ENCODE measurements around the gene TNRC6B. TPM values are rescaled to one million over a fixed set of nuclear protein-coding genes. Genes with fewer than 3 reads are reported as not detected.

TNRC6B gene
- total and polyA plus RNA-seq, 2 donors from 2014 or later: 2.7 to 63.2 TPM

GRCh38 chr22:40313007-40313406, 135.3 kb downstream of the TNRC6B start:
- H3K9me3 ChIP-seq (ENCODE audit: control insufficient read depth in 2 of 3, insufficient read depth in 1 of 3, low read length in 3 of 3): no peaks in the 10 kb centered on the region
- DNase-seq: no peak
- intact Hi-C loops (cut with DNase I): no loop called here
- FAIRE-seq: no peak
- H3K4me3 ChIP-seq (ENCODE audit: low read length in 3 of 3): no peak overlapping the region
- H3K4me1 ChIP-seq (ENCODE audit: control insufficient read depth in 2 of 3, insufficient read depth in 2 of 3, low read depth in 1 of 3, low read length in 3 of 3): no peaks in the 10 kb centered on the region
- TF ChIP-seq CTCF (IDR thresholded peaks at IDR 0.05; ENCODE audit: borderline replicate concordance, extremely low read depth, insufficient read depth): no peak
- H3K36me3 ChIP-seq (ENCODE audit: control insufficient read depth in 2 of 3, insufficient read depth in 3 of 3, low read length in 3 of 3): peaks cover 27 to 73% (median 60%) of the 10 kb centered on the region in 3 donors
- no peak overlapping the region for H3K27ac ChIP-seq (ENCODE audit: low read depth in 2 of 2, low read length in 2 of 2)
- H3K27me3 ChIP-seq (ENCODE audit: control insufficient read depth, insufficient read depth, low read length): no peaks in the 10 kb centered on the region
- H3K9ac ChIP-seq (ENCODE audit: low read length in 3 of 3): no peak overlapping the region

GRCh38 chr22:40314041-40314440, 136.3 kb downstream of the TNRC6B start:
- Histone ChIP-seq H3K4me1 (ENCODE audit: control insufficient read depth in 2 of 3, insufficient read depth in 2 of 3, low read depth in 1 of 3, low read length in 3 of 3) (no peaks in the 10 kb centered on the region), H3K9ac (ENCODE audit: low read length in 3 of 3) (no peak overlapping the region), H3K9me3 (ENCODE audit: control insufficient read depth in 2 of 3, insufficient read depth in 1 of 3, low read length in 3 of 3) (no peaks in the 10 kb centered on the region), H3K4me3 (ENCODE audit: low read length in 3 of 3) (no peak overlapping the region), H3K27me3 (ENCODE audit: control insufficient read depth, insufficient read depth, low read length) (no peaks in the 10 kb centered on the region), H3K27ac (ENCODE audit: low read depth in 2 of 2, low read length in 2 of 2) (no peak overlapping the region), H3K36me3 (ENCODE audit: control insufficient read depth in 2 of 3, insufficient read depth in 3 of 3, low read length in 3 of 3) (peaks cover 23 to 63% (median 49%) of the 10 kb centered on the region in 3 donors)
- DNase-seq (no peak), FAIRE-seq (no peak)
- intact Hi-C loops (cut with DNase I): no loop called here
- no peak for TF ChIP-seq CTCF (IDR thresholded peaks at IDR 0.05; ENCODE audit: borderline replicate concordance, extremely low read depth, insufficient read depth)

GRCh38 chr22:40320687-40321086, 143.0 kb downstream of the TNRC6B start:
- no peak overlapping the region for H3K9ac ChIP-seq (ENCODE audit: low read length in 3 of 3)
- FAIRE-seq (no peak), DNase-seq (no peak)
- H3K36me3 ChIP-seq (ENCODE audit: control insufficient read depth in 2 of 3, insufficient read depth in 3 of 3, low read length in 3 of 3): peaks cover 8 to 37% (median 32%) of the 10 kb centered on the region in 3 donors
- intact Hi-C loops (cut with DNase I): no loop called here
- no peak overlapping the region for H3K27ac ChIP-seq (ENCODE audit: low read depth in 2 of 2, low read length in 2 of 2)
- no peak for TF ChIP-seq CTCF (IDR thresholded peaks at IDR 0.05; ENCODE audit: borderline replicate concordance, extremely low read depth, insufficient read depth)
- H3K27me3 ChIP-seq (ENCODE audit: control insufficient read depth, insufficient read depth, low read length): no peaks in the 10 kb centered on the region
- H3K4me1 ChIP-seq (ENCODE audit: control insufficient read depth in 2 of 3, insufficient read depth in 2 of 3, low read depth in 1 of 3, low read length in 3 of 3): no peaks in the 10 kb centered on the region
- H3K9me3 ChIP-seq (ENCODE audit: control insufficient read depth in 2 of 3, insufficient read depth in 1 of 3, low read length in 3 of 3): no peaks in the 10 kb centered on the region
- no peak overlapping the region for H3K4me3 ChIP-seq (ENCODE audit: low read length in 3 of 3)

- Histone ChIP-seq H3K36me3 (ENCODE audit: control insufficient read depth in 2 of 3, insufficient read depth in 3 of 3, low read length in 3 of 3) (peaks cover 8 to 30% (median 27%) of the 10 kb centered on the region in 3 donors), H3K9ac (ENCODE audit: low read length in 3 of 3) (no peak overlapping the region), H3K4me3 (ENCODE audit: low read length in 3 of 3) (no peak overlapping the region), H3K4me1 (ENCODE audit: control insufficient read depth in 2 of 3, insufficient read depth in 2 of 3, low read depth in 1 of 3, low read length in 3 of 3) (no peaks in the 10 kb centered on the region), H3K27me3 (ENCODE audit: control insufficient read depth, insufficient read depth, low read length) (no peaks in the 10 kb centered on the region), H3K27ac (ENCODE audit: low read depth in 2 of 2, low read length in 2 of 2) (no peak overlapping the region), H3K9me3 (ENCODE audit: control insufficient read depth in 2 of 3, insufficient read depth in 1 of 3, low read length in 3 of 3) (no peaks in the 10 kb centered on the region)
- no peak for DNase-seq
- FAIRE-seq: no peak
- intact Hi-C loops (cut with DNase I): no loop called here
- no peak for TF ChIP-seq CTCF (IDR thresholded peaks at IDR 0.05; ENCODE audit: borderline replicate concordance, extremely low read depth, insufficient read depth)
These were observed 144.3 kb downstream of the TNRC6B start for GRCh38 chr22:40322021-40322420.
